ENCODE results near the gene DPP9.
"Not testable (repeated sequence)": the region's sequence is repeated elsewhere in the genome, so short reads cannot be mapped to it uniquely, and the experiment has no call there.

DPP9 gene

GRCh38 chr19:4686700-4687099 lies 36.9 kb downstream of the DPP9 start:
- Histone ChIP-seq H3K9me3 (no peaks in the 10 kb centered on the region), H3K4me1 (no peaks in the 10 kb centered on the region), H3K4me3 (ENCODE audit: low read depth, low read length) (no peak overlapping the region), H3K36me3 (peaks cover 34% of the 10 kb centered on the region), H3K27me3 (no peaks in the 10 kb centered on the region)
- TF ChIP-seq CTCF (IDR thresholded peaks at IDR 0.05; ENCODE audit: low read depth, low read length): no peak
- DNase-seq: no peak

GRCh38 chr19:4684312-4685095 lies 39.1 kb downstream of the DPP9 start:
- no peaks in the 10 kb centered on the region for H3K27me3 ChIP-seq
- H3K36me3 ChIP-seq: peaks cover 23% of the 10 kb centered on the region
- DNase-seq: no peak

GRCh38 chr19:4682417-4683200 lies 41.0 kb downstream of the DPP9 start:
- Histone ChIP-seq H3K4me1 (no peaks in the 10 kb centered on the region), H3K36me3 (peaks cover 22% of the 10 kb centered on the region), H3K4me3 (ENCODE audit: low read depth, low read length) (no peak overlapping the region), H3K27me3 (no peaks in the 10 kb centered on the region), H3K9me3 (no peaks in the 10 kb centered on the region)
- no peak for TF ChIP-seq CTCF (IDR thresholded peaks at IDR 0.05; ENCODE audit: low read depth, low read length)
- no peak for DNase-seq

More at GRCh38 chr19:4684312-4685095, 39.1 kb downstream of the DPP9 start:
- no peaks in the 10 kb centered on the region for H3K4me1 ChIP-seq
- no peak overlapping the region for H3K4me3 ChIP-seq (ENCODE audit: low read depth, low read length)
- TF ChIP-seq CTCF (IDR thresholded peaks at IDR 0.05; ENCODE audit: low read depth, low read length): no peak
- H3K9me3 ChIP-seq: no peaks in the 10 kb centered on the region

- H3K4me3 ChIP-seq (ENCODE audit: low read depth, low read length); H3K9me3 ChIP-seq; DNase-seq; H3K4me1 ChIP-seq; H3K27me3 ChIP-seq: not testable (repeated sequence)
- peaks cover 25% of the 10 kb centered on the region for H3K36me3 ChIP-seq
These were observed 43.6 kb downstream of the DPP9 start for GRCh38 chr19:4680021-4680420.

DNA sequence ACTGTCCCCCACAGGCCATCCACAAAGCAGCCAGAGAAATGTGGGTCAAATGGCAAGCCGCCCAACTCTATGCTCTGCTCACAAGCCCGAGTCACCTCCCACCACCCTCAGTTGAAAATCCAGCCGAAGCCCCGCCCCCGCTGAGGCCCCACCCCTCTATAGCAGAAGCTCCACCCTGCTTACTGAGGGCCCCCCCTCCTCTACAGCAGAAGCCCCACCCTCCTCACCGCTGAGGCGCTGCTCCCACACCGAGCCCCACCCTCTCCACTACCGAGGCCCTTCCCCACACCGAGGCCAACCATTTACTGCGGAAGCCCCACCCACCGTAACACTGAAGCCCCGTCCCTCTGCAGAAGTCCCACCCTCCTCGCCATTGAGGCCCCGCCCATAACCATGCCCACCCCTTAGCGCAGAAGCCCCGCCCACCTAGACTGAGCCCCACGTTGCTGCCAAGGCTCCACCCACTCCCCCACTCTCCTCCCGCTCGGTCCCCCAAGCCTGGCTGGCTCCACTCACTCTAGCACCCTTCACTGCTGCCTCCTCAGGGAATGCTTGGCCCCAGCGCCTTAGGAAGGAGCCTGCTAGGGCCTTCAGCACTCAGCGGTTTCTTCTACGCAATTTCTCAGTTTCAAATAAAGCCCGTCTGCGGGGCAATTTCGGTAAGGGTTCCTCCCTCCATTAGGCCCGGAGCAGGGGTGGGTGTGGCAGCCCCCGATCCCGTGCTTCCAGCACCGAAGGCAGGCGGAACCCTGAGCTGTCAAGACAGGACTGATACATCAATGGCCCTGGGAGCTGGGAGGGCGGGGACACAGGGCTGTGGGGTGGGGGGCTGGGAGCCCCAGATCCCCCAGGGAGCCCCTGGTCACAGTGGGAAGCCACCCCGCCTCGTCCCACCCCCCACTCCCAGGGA lies 44.5 kb downstream of the DPP9 start:
- peaks cover 25% of the 10 kb centered on the region for H3K36me3 ChIP-seq
- no peak for TF ChIP-seq CTCF (IDR thresholded peaks at IDR 0.05; ENCODE audit: low read depth, low read length)
- H3K4me1 ChIP-seq: no peaks in the 10 kb centered on the region
- H3K9me3 ChIP-seq: no peaks in the 10 kb centered on the region
- DNase-seq: peak; percentile 68
- H3K27me3 ChIP-seq: no peaks in the 10 kb centered on the region
- H3K4me3 ChIP-seq (ENCODE audit: low read depth, low read length): no peak overlapping the region
